GM19395 (cell line): ENCODE measurements around the gene HMG20B.
A peak's percentile ranks its signal among the peaks of the same experiment; 100 is the strongest.
"Not testable (repeated sequence)": the region's sequence is repeated elsewhere in the genome, so short reads cannot be mapped to it uniquely, and the experiment has no call there.

Experiments used
- ATAC-seq: cut with Tn5 transposase; IDR thresholded peaks from one replicate; pipeline ENCODE4 v1.9.1; 2021; ENCODE audit warnings: mild to moderate bottlenecking, moderate library complexity; ENCODE audit not compliant: unreplicated experiment

The HMG20B gene

GRCh38 chr19:3554254-3555083 lies 18.3 kb upstream of the HMG20B start:
- ATAC-seq: no peak

- ATAC-seq: no peak
These were observed 16.9 kb upstream of the HMG20B start for GRCh38 chr19:3555653-3556422.

DNA sequence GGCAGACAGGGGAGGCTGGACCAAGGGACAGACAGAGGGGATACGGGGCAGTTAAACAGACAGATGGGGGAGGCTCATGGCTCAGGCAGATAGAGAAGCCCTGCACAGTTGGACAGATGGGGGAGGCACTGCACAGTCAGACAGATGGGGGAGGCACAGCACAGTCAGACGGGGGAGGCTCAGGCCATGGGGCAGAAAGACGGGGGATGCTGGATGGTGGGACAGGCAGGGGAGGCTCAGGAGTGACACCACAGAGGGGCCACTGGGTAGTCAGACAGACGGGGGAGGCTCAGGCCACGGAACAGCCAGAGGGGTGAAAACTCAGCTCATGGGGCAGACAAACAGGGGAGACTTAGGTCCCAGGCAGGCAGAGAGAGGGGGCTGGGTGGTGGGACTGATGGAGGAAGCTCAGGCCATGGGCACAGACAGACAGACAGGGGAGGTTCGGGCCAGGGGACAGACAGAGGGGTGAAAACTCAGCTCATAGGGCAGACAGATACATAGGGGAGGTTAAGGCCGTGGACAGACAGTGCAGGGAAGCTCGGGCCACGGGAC lies 16.2 kb upstream of the HMG20B start:
- ATAC-seq: no peak

DNA sequence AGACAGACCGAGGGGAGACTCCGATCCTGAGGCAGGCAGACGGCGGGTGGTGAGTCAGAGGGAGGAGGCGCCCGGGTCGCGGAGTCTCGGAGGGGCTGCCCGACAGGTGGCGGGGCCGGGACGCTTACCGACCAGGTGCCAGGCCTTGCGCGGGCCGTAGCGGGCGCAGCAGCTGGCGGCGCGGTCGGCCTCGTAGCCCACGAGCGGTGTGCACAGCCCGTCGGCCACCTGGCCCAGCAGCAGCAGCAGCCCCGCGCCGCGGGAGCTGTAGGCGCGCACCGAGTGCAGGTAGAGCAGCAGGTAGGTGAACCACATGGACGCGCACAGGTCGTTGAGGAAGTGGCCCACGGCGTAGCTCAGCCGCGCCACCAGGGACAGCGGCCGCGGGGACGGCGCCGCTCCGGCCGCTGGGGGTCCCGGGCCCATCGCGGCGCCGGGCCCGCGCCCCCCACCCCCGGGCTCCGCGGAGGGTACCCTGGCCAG lies 15.7 kb upstream of the HMG20B start:
- peak; percentile 25 for ATAC-seq

GRCh38 chr19:3557461-3558248 lies 15.1 kb upstream of the HMG20B start, which contains the start of gene MFSD12:
MFSD12 (minus strand) TSS chr19:3557586; CDS start chr19:3557403, 183 bp downstream.
- ATAC-seq: peak; percentile 77

DNA sequence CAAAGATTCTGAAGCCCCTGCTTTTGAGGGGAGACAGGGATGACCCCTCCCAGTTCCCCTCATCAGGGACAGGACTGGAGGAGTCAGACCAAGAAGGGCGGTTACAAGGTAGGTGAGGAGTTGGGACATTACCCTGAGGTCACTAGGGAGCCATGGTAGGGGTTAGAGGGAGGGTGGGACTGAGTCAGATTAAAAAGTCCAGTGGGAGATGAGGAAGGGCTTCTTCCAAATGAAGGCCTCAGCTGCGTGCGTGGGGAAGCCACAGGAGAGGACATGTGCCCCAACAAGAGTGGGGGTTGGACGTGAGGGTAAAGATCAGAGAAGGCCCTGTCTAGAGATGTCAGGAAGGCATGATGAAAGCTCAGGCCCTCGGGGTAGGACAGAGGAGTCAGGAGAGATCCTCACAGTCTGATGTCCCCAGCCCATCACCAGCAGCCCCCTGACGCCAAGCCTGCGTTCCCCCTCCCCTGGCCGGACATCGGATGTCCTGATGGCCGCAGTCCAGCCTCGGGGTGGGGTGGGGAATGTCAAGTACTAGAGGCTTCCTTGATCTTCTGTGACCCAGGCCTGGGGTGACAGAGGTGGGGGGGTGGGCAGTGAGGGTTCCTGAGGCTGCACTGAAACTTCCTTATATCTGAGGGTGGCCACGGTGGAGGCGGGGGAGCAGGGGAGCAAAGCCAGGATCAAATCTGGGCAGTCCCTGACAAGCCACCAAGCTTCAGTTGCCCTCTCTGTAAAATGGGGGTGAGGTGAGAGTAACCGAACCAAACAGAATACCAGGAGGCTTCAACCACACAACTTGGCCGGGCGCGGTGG lies 8.8 kb upstream of the HMG20B start:
- no peak for ATAC-seq

- ATAC-seq: no peak
These were observed 7.6 kb upstream of the HMG20B start for GRCh38 chr19:3565139-3565538.

DNA sequence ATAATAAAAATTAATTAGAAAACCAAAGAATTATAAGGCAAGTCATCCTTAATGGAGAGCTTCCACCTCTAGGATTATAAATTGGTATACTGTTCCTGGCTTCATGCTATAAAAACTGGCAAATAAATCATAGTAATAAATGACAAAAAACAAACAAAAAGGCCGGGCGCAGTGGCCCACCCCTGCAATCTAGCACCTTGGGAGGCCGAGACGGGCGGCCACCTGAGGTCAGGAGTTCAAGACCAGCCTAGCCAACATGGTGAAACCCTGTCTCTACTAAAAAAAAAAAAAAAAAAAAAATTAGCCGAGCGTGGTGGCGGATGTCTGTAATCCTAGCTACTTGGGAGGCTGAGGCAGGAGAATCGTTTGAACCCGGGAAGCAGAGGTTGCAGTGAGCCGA lies 2.7 kb upstream of the HMG20B start:
- ATAC-seq: not testable (repeated sequence)

- no peak for ATAC-seq
These were observed 2.1 kb upstream of the HMG20B start for GRCh38 chr19:3570606-3571011.

GRCh38 chr19:3572132-3572854 lies 451 bp upstream of the HMG20B start:
- ATAC-seq: peak; percentile 89

DNA sequence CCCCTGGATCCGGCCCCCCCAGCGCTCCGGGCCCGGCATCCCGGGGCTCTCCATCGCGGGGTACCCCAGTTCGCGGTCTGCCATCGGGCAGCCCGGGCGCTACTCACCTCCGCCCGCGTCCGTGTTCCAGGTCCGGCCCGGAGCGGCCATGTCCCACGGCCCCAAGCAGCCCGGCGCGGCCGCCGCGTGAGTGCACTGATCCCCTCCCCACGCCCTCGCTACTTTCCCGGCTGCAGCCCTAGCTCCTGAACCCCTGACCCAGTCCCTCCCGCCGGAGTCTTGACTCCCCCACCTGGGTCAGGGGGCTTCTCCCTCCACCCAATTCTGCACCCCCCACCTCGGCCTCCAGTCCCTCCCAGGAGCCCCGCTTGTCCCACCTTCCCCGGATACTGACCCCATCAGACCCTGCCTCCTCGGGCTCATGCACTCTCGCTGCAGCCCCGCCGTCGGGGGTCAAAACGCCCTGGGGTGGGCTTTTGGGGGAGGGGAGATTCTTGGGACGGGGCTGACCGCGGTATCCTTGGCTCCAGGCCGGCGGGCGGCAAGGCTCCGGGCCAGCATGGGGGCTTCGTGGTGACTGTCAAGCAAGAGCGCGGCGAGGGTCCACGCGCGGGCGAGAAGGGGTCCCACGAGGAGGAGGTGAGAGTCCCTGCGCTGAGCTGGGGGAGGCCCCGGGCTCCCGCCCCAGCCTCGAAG lies 566 bp downstream of the HMG20B start:
- peak; percentile 16 for ATAC-seq

- no peak for ATAC-seq
These were observed 1.3 kb downstream of the HMG20B start for GRCh38 chr19:3573858-3574637.

GRCh38 chr19:3575260-3575741 lies 2.6 kb downstream of the HMG20B start:
- ATAC-seq: no peak

GRCh38 chr19:3575949-3576673 lies 3.4 kb downstream of the HMG20B start:
- no peak for ATAC-seq

- no peak for ATAC-seq
These were observed 4.1 kb downstream of the HMG20B start for GRCh38 chr19:3576696-3577443.

DNA sequence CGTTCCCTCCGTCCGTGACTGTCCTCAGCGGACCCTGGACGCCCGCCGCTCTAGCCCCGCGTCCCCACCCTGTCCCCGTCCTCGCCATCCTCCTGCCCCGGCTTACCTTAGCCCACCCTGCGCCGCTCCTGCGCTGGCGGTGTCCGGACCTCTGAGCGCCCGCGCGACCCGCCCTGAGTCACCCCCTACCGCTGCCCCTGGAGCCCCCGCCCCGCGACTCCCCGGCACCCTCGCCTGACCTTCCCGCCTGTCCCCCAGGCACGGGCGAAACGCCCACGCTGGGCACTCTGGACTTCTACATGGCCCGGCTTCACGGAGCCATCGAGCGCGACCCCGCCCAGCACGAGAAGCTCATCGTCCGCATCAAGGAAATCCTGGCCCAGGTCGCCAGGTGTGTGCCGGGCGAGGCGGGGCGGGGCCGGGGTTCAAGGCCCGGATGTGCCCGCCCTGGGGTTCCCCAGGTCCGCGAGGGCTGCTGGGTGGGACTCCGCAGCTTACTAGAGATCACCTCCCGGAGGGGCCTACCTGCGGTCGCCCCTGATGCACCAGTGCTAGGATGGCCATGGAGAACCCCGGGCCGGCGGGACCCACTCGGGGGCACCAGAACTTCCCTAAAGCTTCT lies 5.1 kb downstream of the HMG20B start:
- no peak for ATAC-seq
